GM12878 (cell line): Measurements from ENCODE around the gene KRT86. TPM values are rescaled to one million over a fixed set of nuclear protein-coding genes. Genes with fewer than 3 reads are reported as not detected.
"Not testable (repeated sequence)": the region's sequence is repeated elsewhere in the genome, so short reads cannot be mapped to it uniquely, and the experiment has no call there.

Source experiments
- ATAC-seq: fragments of 200-7000 bp; cut with Tn5 transposase; 3 replicates; pipeline ENCODE4 v1.9.1; 2020; ENCODE audit warnings: mild to moderate bottlenecking, moderate library complexity
- BruUV-seq: library from RNA; stranded (reverse); fragments of 400-500 nt; replicated peaks from 2 replicates; lab custom pipeline; 2021; lab: Mats Ljungman, UMichigan
- CTCF ChIA-PET: fragments of 300-600 bp; sonication (Branson Sonifier 250); formaldehyde crosslinking; extraction: SDS; loops from one replicate; lab custom pipeline; 2021; ENCODE audit warnings: inconsistent platforms; lab: Yijun Ruan, JAX
- POLR2A ChIA-PET: fragments of 350-600 bp; formaldehyde crosslinking; extraction: SDS; loops from one replicate; lab custom pipeline; 2021; ENCODE audit warnings: inconsistent platforms; lab: Charles Lee
- RAD21 ChIA-PET: fragments of 300-600 bp; sonication (Branson Sonifier 250); formaldehyde crosslinking; loops from one replicate; lab custom pipeline; 2023; ENCODE audit warnings: antibody characterized with exemption; ENCODE audit not compliant: unreplicated experiment; lab: Charles Lee
- SMC1A ChIA-PET: fragments of 300-600 bp; sonication (Branson Sonifier 250); formaldehyde crosslinking; loops from one replicate; lab custom pipeline; 2023; ENCODE audit not compliant: unreplicated experiment, uncharacterized antibody; lab: Charles Lee
- DNase-seq: peaks from one replicate; pipeline ENCODE4 v3.0.0-alpha.2; 2011; ENCODE audit warnings: low read depth, low spot score
- FAIRE-seq: peaks from 3 replicates; lab custom pipeline; 2011; peaks lifted over from hg19 to GRCh38; lab: Jason Lieb, UNC
- H2AFZ ChIP-seq: 2 replicates; pipeline ENCODE4 v1.6.0; 2011; ENCODE audit warnings: low read depth, low read length, control low read depth; ENCODE audit not compliant: control insufficient read depth
- H3K27ac ChIP-seq: 2 replicates; pipeline ENCODE4 v1.5.1; 2011; ENCODE audit warnings: control low read depth; ENCODE audit not compliant: control insufficient read depth, insufficient read depth
- H3K27me3 ChIP-seq, 2 experiments: replicated peaks in 1 of 2; 2 replicates each; pipeline versions ENCODE4 v1.6.0 to v1.6.1; 2011; ENCODE audit warnings: low read length in 1 of 2; ENCODE audit not compliant: control insufficient read depth in 2 of 2, insufficient read depth in 2 of 2
- H3K36me3 ChIP-seq, 2 experiments: 2 replicates each; pipeline ENCODE4 v1.5.1; 2011; ENCODE audit warnings: low read length in 1 of 2; ENCODE audit not compliant: control insufficient read depth in 2 of 2, insufficient read depth in 2 of 2
- H3K4me1 ChIP-seq: 2 replicates; pipeline ENCODE4 v1.6.1; 2011; ENCODE audit warnings: mild to moderate bottlenecking, low read length, moderate library complexity, mixed read lengths; ENCODE audit not compliant: control insufficient read depth, insufficient read depth
- H3K4me2 ChIP-seq: 2 replicates; pipeline ENCODE4 v1.6.0; 2011; ENCODE audit warnings: control low read depth; ENCODE audit not compliant: control insufficient read depth, insufficient read depth
- H3K4me3 ChIP-seq: fragments of 200-600 bp; sonication (generic); 2 replicates; pipeline ENCODE4 v1.5.1; 2016
- H3K79me2 ChIP-seq: 2 replicates; pipeline ENCODE4 v1.6.0; 2011; ENCODE audit warnings: low read length; ENCODE audit not compliant: control insufficient read depth, insufficient read depth
- H3K9ac ChIP-seq: 2 replicates; pipeline ENCODE4 v1.8.0; 2011; ENCODE audit warnings: low read length, control low read depth, mixed read lengths; ENCODE audit not compliant: control insufficient read depth, insufficient read depth
- H3K9me3 ChIP-seq: replicated peaks from 3 replicates; pipeline ENCODE4 v1.5.1; 2011; ENCODE audit warnings: mild to moderate bottlenecking, low read length; ENCODE audit not compliant: control insufficient read depth, insufficient read depth
- H4K20me1 ChIP-seq: 2 replicates; pipeline ENCODE4 v1.6.0; 2011; ENCODE audit not compliant: control insufficient read depth, insufficient read depth
- RUNX3 ChIP-seq: IDR thresholded peaks from 2 replicates; pipeline ENCODE4 v1.6.1; 2012; ENCODE audit warnings: low read length, inconsistent platforms
- WGBS: methylation state at CpG from one replicate; pipeline ENCODE4 v1.1.6; 2016; ENCODE audit warnings: low lambda C conversion rate; ENCODE audit not compliant: insufficient replicate concordance, insufficient coverage; ENCODE audit errors: missing lambda C conversion rate; 5-methylcytosine and 5-hydroxymethylcytosine counted together
- in situ Hi-C: fragments of 300-500 bp; cut with MboI; formaldehyde crosslinking; loops from 9 replicates; pipeline ENCODE4 v1.14.3; 2018; ENCODE audit warnings: mixed read lengths
- intact Hi-C: fragments of 100-400 bp; cut with micrococcal nuclease; formaldehyde crosslinking; loops from one replicate; pipeline ENCODE4 v1.14.2; 2022; ENCODE audit not compliant: unreplicated experiment
- polyA plus RNA-seq, 11 experiments: library from polyadenylated mRNA; depleted of rRNA in 4 of 11; unstranded in 6 of 11; stranded (reverse) in 5 of 11; fragments of >200 nt; fragmentation: Nextera tagmentation in 4 of 11; fragmentation: Illumina TruSeq in 1 of 11; extraction: Ambion mirVana in 4 of 11; extraction: Trizol in 1 of 11; gene quantifications; 1 replicate in 1 of 11; 2 replicates in 10 of 11; pipeline versions ENCODE4 v1.2.1 to v1.2.3, GENCODE V29; 2011 to 2016; ENCODE audit warnings: inconsistent platforms in 2 of 11, missing spikeins in 2 of 11, low read depth in 1 of 11
- total RNA-seq, 4 experiments: library from RNA; depleted of rRNA in 3 of 4; stranded (reverse); fragments of >200 nt in 3 of 4; fragmentation: Illumina TruSeq in 1 of 4; extraction: Trizol in 1 of 4; gene quantifications; 2 replicates each; pipeline versions ENCODE4 v1.2.1 to v1.2.3, GENCODE V29; 2013 to 2021

Gene KRT86
- total and polyA plus RNA-seq, 10 of the 15 experiments (the other 5 are each of a cell fraction or from before 2014, with no cell fraction given) = 0.11 to 0.54 (median 0.18) TPM; not detected in 4

DNA sequence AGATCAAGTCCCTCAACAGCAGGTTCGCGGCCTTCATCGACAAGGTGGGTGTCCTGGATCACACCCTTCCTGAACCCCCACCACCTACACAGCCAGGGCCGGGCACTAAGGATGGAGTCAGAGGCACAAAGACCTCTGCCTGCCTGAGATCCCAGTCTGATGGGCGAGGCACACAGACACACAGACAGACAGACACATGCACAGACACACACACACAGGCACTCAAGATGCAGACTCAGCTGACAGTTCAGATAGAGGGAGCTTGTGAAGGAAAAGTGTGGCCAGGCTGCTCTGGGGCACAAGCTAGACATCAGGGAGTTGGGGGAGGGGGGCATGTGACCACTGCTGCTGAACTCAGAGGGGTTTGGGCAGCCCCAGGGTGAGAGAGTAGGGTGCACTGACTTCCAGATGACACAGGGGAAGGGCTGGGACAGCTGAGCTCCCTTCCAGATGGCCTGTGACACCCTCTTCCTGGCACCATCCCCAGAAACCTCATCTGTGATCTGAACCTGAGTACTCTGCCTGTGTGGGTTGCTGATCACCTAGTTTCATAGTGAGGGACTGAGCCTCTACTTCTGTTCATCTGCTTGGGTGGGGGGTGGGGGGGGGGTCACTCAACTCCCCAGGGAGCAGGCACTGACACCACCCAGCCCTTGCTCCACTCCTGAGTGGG lies 27.9 kb downstream of the KRT86 start:
- intact Hi-C loops, H3K36me3 ChIP-seq, H3K79me2 ChIP-seq, H3K9me3 ChIP-seq, CTCF ChIA-PET, H4K20me1 ChIP-seq, BruUV-seq, RAD21 ChIA-PET, H3K4me3 ChIP-seq, in situ Hi-C loops, H3K4me2 ChIP-seq, H3K27me3 ChIP-seq, H3K4me1 ChIP-seq, DNase-seq, FAIRE-seq, H3K9ac ChIP-seq, ATAC-seq, SMC1A ChIA-PET, H3K27ac ChIP-seq, H2AFZ ChIP-seq, POLR2A ChIA-PET: not testable (repeated sequence)
- no CpG with 5 or more reads among the region's 5 CpGs for WGBS

DNA sequence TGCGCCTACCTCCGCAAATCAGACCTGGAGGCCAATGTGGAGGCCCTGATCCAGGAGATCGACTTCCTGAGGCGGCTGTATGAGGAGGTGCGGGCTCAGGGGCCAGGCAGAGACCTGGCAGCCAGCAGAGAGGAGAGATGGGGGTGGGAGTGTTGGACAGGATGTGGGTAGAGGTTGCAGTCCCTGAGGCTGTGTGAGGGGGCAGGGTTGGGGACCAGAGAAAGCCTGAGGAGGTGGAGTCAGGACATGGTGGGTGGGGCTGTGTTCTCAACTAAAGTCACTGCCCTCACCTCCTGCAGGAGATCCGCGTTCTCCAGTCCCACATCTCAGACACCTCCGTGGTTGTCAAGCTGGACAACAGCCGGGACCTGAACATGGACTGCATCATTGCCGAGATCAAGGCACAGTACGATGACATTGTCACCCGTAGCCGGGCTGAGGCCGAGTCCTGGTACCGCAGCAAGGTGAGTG lies 30.5 kb downstream of the KRT86 start:
- DNase-seq = peak; percentile 15
- H3K4me1 ChIP-seq, H3K79me2 ChIP-seq, H3K36me3 ChIP-seq, H3K4me3 ChIP-seq, H3K9ac ChIP-seq, in situ Hi-C loops, RAD21 ChIA-PET, H2AFZ ChIP-seq, CTCF ChIA-PET, H3K27ac ChIP-seq, BruUV-seq, H4K20me1 ChIP-seq, H3K9me3 ChIP-seq, intact Hi-C loops, POLR2A ChIA-PET: not testable (repeated sequence)
- FAIRE-seq = peak; percentile 35
- peak; percentile 95 for ATAC-seq
- peak; percentile 43 for TF ChIP-seq RUNX3
- 0 out of 2 replicates have a peak overlapping the region, but pooled peaks have one; percentile 25 for H3K4me2 ChIP-seq
- WGBS = 53% methylated on average over 15 of the region's 15 CpGs
- peaks cover 9 to 13% of the 10 kb centered on the region in 2 experiments; a peak in 2 of 4 replicates for H3K27me3 ChIP-seq
- SMC1A ChIA-PET = interaction anchor here (0.6 kb wide), 1 partner anchor 69 kb away, joined by 4 read pairs; no protein-coding TSS in a partner anchor
